Measurements from ENCODE around the gene CA14. TPM values are rescaled to one million over a fixed set of nuclear protein-coding genes. Genes with fewer than 3 reads are reported as not detected.

CA14 gene
- polyA plus RNA-seq, 1 of the 3 experiments (the other 2 are of a cell fraction) = 0.08 TPM

DNA sequence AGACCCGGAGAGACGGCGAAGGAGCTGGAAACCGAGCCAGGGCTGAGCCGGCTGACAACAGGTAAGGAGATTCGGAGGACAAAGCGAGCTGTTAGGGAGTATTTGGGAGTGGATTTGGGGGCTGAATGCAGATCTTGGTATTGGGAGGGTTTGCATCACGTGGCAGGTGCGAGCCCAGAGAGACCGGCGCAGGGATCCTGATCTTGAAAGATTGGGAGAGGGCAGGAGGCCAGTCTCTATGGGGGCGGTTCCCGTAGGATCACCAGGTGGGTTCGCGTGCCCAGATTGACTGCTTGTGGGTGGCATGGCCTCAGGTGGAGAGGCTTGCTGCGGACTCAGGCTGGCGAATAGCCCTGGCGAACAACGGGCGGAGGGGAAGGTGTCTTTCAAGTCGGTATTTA is 25.0 kb downstream of the CA14 start:
- Histone ChIP-seq H3K9me2 (no peaks in the 10 kb centered on the region), H3K27me3 (ENCODE audit: insufficient read depth) (no peaks in the 10 kb centered on the region), H2AFZ (ENCODE audit: low read depth) (no peak overlapping the region), H3K4me1 (ENCODE audit: control insufficient read depth in 1 of 2, insufficient read depth in 2 of 2, low read depth in 1 of 2, low read length in 1 of 2) (peaks cover 4 to 14% of the 10 kb centered on the region in 2 experiments; a peak in 1 of 4 replicates), H3K4me2 (peak overlapping the region; percentile 62), H3K27ac (ENCODE audit: low read depth in 2 of 2, low read length in 1 of 2) (no peak overlapping the region), H3K9ac (peak overlapping the region; percentile 47; the same call in 1 of the 2 replicates), H3F3A (replicated peaks; ENCODE audit: insufficient read depth) (peaks cover 5% of the 10 kb centered on the region), H3K36me3 (replicated peaks in 1 of 2; ENCODE audit: control insufficient read depth in 1 of 2, insufficient read depth in 2 of 2, low read length in 1 of 2) (no peaks in the 10 kb centered on the region), H3K79me2 (ENCODE audit: insufficient read depth) (no peaks in the 10 kb centered on the region; the same call in 1 of the 2 replicates), H3K9me3 (no peaks in the 10 kb centered on the region), H3K4me3 (ENCODE audit: low read depth in 2 of 2, low read length in 1 of 2) (peak overlapping the region; percentile 25 to 52; a peak in 3 of 4 replicates), H4K20me1 (ENCODE audit: insufficient read depth) (no peaks in the 10 kb centered on the region)
- ChIA-PET POLR2A (interaction anchor here (0.5 to 0.6 kb wide), 2 partner anchors 9 to 190 kb away, joined by 3 to 5 read pairs; no protein-coding TSS in a partner anchor), CTCF (interaction anchor here (3.4 to 6.2 kb wide), 2 partner anchors 11 to 24 kb away, joined by 20 to 110 read pairs; partner anchors contain the start of genes C1orf54 and CA14)
- DNase-seq = peak; percentile 24
- 57% methylated on average over 21 of the region's 21 CpGs for WGBS (ENCODE audit: low lambda C conversion rate)
- TF ChIP-seq, protein P1, sequence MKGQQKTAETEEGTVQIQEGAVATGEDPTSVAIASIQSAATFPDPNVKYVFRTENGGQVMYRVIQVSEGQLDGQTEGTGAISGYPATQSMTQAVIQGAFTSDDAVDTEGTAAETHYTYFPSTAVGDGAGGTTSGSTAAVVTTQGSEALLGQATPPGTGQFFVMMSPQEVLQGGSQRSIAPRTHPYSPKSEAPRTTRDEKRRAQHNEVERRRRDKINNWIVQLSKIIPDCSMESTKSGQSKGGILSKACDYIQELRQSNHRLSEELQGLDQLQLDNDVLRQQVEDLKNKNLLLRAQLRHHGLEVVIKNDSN (IDR thresholded peaks at IDR 0.05; ENCODE audit: borderline replicate concordance, low read depth) = 0 out of 2 replicates have a peak, but pooled peaks have one; percentile 2
- TF ChIP-seq YY1 (IDR thresholded peaks at IDR 0.05; ENCODE audit: low read depth) (no peak), CTCF (IDR thresholded peaks at IDR 0.05) (no peak), RXRA (IDR thresholded peaks at IDR 0.05; ENCODE audit: borderline replicate concordance, low read depth) (no peak), SIN3A (IDR thresholded peaks at IDR 0.05; ENCODE audit: borderline replicate concordance, low read depth, low read length) (no peak)

DNA sequence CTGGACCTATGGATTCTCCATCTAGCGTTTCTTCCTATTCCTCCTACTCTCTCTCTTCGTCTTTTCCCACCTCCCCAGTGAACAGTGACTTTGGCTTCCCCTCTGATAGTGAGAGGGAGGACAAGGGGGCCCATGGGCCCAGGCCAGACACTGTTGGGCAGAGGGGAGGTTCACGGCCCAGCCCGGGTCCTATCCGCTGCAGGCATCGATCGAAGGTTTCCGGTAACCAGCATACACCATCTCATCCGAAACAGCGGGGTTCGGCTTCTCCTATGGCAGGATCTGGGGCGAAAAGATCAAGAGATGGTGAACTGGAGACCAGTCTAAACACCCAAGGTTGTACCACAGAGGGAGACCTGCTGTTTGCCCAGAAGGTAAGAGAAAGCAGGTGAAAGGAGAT is 25.7 kb downstream of the CA14 start:
- H3K9me3 ChIP-seq = no peaks in the 10 kb centered on the region
- H3K4me2 ChIP-seq = peak overlapping the region; percentile 41; the same call in 1 of the 2 replicates
- peaks cover 5% of the 10 kb centered on the region for H3F3A ChIP-seq (replicated peaks; ENCODE audit: insufficient read depth)
- POLR2A ChIA-PET = no interaction called here
- H3K36me3 ChIP-seq (replicated peaks in 1 of 2; ENCODE audit: control insufficient read depth in 1 of 2, insufficient read depth in 2 of 2, low read length in 1 of 2) = no peaks in the 10 kb centered on the region
- no peak overlapping the region for H3K9ac ChIP-seq
- WGBS (ENCODE audit: low lambda C conversion rate) = 93% methylated on average over 12 of the region's 12 CpGs
- CTCF ChIA-PET = interaction anchor here (3.4 to 6.2 kb wide), 2 partner anchors 12 to 25 kb away, joined by 20 to 110 read pairs; partner anchors contain the start of genes C1orf54 and CA14
- H3K9me2 ChIP-seq = no peaks in the 10 kb centered on the region
- no peaks in the 10 kb centered on the region; the same call in 1 of the 2 replicates for H3K79me2 ChIP-seq (ENCODE audit: insufficient read depth)
- TF ChIP-seq RAD21 (IDR thresholded peaks at IDR 0.05; ENCODE audit: low read length) (no peak), FOXM1 (IDR thresholded peaks at IDR 0.05; ENCODE audit: low read depth) (no peak), NRF1 (IDR thresholded peaks at IDR 0.05; ENCODE audit: low read depth, low read length) (no peak), SMC3 (IDR thresholded peaks at IDR 0.05; ENCODE audit: low read depth, low read length) (no peak), POLR2AphosphoS5 (IDR thresholded peaks at IDR 0.05; ENCODE audit: low read depth, low read length) (no peak), RCOR1 (IDR thresholded peaks at IDR 0.05; ENCODE audit: low read length) (no peak), TEAD4 (IDR thresholded peaks at IDR 0.05; ENCODE audit: borderline replicate concordance, insufficient read depth) (no peak), TCF12 (IDR thresholded peaks at IDR 0.05) (no peak), YY1 (IDR thresholded peaks at IDR 0.05; ENCODE audit: low read depth) (no peak), EZH2phosphoT487 (IDR thresholded peaks at IDR 0.05; ENCODE audit: borderline replicate concordance, low read depth) (no peak)
- TF ChIP-seq, protein P2, sequence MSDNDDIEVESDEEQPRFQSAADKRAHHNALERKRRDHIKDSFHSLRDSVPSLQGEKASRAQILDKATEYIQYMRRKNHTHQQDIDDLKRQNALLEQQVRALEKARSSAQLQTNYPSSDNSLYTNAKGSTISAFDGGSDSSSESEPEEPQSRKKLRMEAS (IDR thresholded peaks at IDR 0.05; ENCODE audit: low read depth) = no peak
- TF ChIP-seq, protein P3, sequence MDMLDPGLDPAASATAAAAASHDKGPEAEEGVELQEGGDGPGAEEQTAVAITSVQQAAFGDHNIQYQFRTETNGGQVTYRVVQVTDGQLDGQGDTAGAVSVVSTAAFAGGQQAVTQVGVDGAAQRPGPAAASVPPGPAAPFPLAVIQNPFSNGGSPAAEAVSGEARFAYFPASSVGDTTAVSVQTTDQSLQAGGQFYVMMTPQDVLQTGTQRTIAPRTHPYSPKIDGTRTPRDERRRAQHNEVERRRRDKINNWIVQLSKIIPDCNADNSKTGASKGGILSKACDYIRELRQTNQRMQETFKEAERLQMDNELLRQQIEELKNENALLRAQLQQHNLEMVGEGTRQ (IDR thresholded peaks at IDR 0.05; ENCODE audit: borderline replicate concordance, low read depth, low read length) = no peak
- TF ChIP-seq, protein P4, sequence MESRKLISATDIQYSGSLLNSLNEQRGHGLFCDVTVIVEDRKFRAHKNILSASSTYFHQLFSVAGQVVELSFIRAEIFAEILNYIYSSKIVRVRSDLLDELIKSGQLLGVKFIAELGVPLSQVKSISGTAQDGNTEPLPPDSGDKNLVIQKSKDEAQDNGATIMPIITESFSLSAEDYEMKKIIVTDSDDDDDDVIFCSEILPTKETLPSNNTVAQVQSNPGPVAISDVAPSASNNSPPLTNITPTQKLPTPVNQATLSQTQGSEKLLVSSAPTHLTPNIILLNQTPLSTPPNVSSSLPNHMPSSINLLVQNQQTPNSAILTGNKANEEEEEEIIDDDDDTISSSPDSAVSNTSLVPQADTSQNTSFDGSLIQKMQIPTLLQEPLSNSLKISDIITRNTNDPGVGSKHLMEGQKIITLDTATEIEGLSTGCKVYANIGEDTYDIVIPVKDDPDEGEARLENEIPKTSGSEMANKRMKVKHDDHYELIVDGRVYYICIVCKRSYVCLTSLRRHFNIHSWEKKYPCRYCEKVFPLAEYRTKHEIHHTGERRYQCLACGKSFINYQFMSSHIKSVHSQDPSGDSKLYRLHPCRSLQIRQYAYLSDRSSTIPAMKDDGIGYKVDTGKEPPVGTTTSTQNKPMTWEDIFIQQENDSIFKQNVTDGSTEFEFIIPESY (IDR thresholded peaks at IDR 0.05; ENCODE audit: borderline replicate concordance, low read depth) = no peak
- no peaks in the 10 kb centered on the region for H4K20me1 ChIP-seq (ENCODE audit: insufficient read depth)
- peaks cover 4 to 14% of the 10 kb centered on the region in 2 experiments; a peak in 1 of 4 replicates for H3K4me1 ChIP-seq (ENCODE audit: control insufficient read depth in 1 of 2, insufficient read depth in 2 of 2, low read depth in 1 of 2, low read length in 1 of 2)
- no peak for DNase-seq
- H3K27me3 ChIP-seq (ENCODE audit: insufficient read depth) = no peaks in the 10 kb centered on the region
- no peak overlapping the region for H2AFZ ChIP-seq (ENCODE audit: low read depth)
- H3K4me3 ChIP-seq (ENCODE audit: low read depth in 2 of 2, low read length in 1 of 2) = peak overlapping the region in 1 of 2 experiments; percentile 52; a peak in 2 of 4 replicates
- no peak overlapping the region for H3K27ac ChIP-seq (ENCODE audit: low read depth in 2 of 2, low read length in 1 of 2)
